ENCODE data around the gene GGACT. TPM values are rescaled to one million over a fixed set of nuclear protein-coding genes. Genes with fewer than 3 reads are reported as not detected.

Gene GGACT
- total RNA-seq: 1 to 10 TPM; 2.4 to 2.9 TPM
- polyA plus RNA-seq (2013, experiment 1 of 2): 5.6 TPM
- 6.3 TPM for polyA plus RNA-seq (2013, experiment 2 of 2)
- 0.66 to 8.4 (median 3.1) reads per million in 172 experiments for total RNA-seq

- H3K4me1 Mint-ChIP-seq (ENCODE audit: low read depth): peaks cover 51% of the 10 kb centered on the region
These were observed at the start of gene GGACT for GRCh38 chr13:100588331-100589177. GGACT (minus strand) TSS chr13:100588789; CDS start chr13:100532591, 56,198 bp downstream.

GRCh38 chr13:100637796-100638195 lies 49.2 kb upstream of the GGACT start:
- TF ChIP-seq CTCF (IDR thresholded peaks at IDR 0.05): no peak
- ATAC-seq (ENCODE audit: poor library complexity): no peak
- Histone ChIP-seq H3K36me3 (ENCODE audit: insufficient read depth, low read length) (peaks cover 48% of the 10 kb centered on the region), H3K27me3 (ENCODE audit: control insufficient read depth in 1 of 2, insufficient read depth in 2 of 2, low read length in 2 of 2) (no peaks in the 10 kb centered on the region), H3K4me3 (ENCODE audit: low read length) (no peak overlapping the region), H3K4me1 (ENCODE audit: insufficient read depth, low read length) (no peaks in the 10 kb centered on the region), H3K9me3 (ENCODE audit: control insufficient read depth in 1 of 2, insufficient read depth in 1 of 2, low read length in 2 of 2) (no peaks in the 10 kb centered on the region), H3K27ac (ENCODE audit: low read depth in 1 of 2, low read length in 2 of 2) (no peak overlapping the region)
- DNase-seq: no peak
- Mint-ChIP-seq H3K4me3 (no peak overlapping the region), H3K36me3 (ENCODE audit: low read depth) (peaks cover 83% of the 10 kb centered on the region), H3K27ac (no peak overlapping the region), H3K4me1 (ENCODE audit: low read depth) (no peaks in the 10 kb centered on the region), H3K27me3 (no peaks in the 10 kb centered on the region), H3K9me3 (no peaks in the 10 kb centered on the region)
- CTCF ChIA-PET: no interaction called here
- intact Hi-C loops (cut with DNase I, micrococcal nuclease): no loop called here
- POLR2A ChIA-PET: interaction anchor here (1.3 kb wide), 1 partner anchor 37 kb away, joined by 4 read pairs; the partner anchor contains the start of gene TMTC4

More at GRCh38 chr13:100588331-100589177, at the start of gene GGACT:
- H3K27ac ChIP-seq (ENCODE audit: low read depth in 1 of 2, low read length in 2 of 2): peak within 1 kb of the TSS; percentile 72 to 79
- peak within 1 kb of the TSS; percentile 67 for H3K4me3 ChIP-seq (ENCODE audit: low read length)
- H3K27ac Mint-ChIP-seq: peak within 1 kb of the TSS; percentile 92
- no peaks in the 10 kb centered on the region for H3K36me3 ChIP-seq (ENCODE audit: insufficient read depth, low read length)
- H3K4me3 Mint-ChIP-seq: peak within 1 kb of the TSS; percentile 90
- ChIA-PET POLR2A (interaction anchor here (0.6 to 2.6 kb wide), 7 partner anchors 10 to 931 kb away, joined by 3 to 22 read pairs (median 3); partner anchors contain the start of gene TMTC4), CTCF (interaction anchor here (0.7 to 6.2 kb wide), 6 partner anchors 15 to 982 kb away, joined by 3 to 57 read pairs (median 4); partner anchors contain the start of genes CLYBL and TMTC4)
- peaks cover 26% of the 10 kb centered on the region for H3K4me1 ChIP-seq (ENCODE audit: insufficient read depth, low read length)
- H3K9me3 Mint-ChIP-seq: no peaks in the 10 kb centered on the region
- intact Hi-C loops (cut with DNase I, micrococcal nuclease): loop anchor here (1.0 to 5.0 kb wide), 4 partner anchors 15 to 981 kb away; partner anchors contain the start of genes CLYBL (in 1 of the 2) and TMTC4 (in 1 of the 2)
- H3K9me3 ChIP-seq (ENCODE audit: control insufficient read depth in 1 of 2, insufficient read depth in 1 of 2, low read length in 2 of 2): no peaks in the 10 kb centered on the region
- peak; percentile 71 for TF ChIP-seq CTCF (IDR thresholded peaks at IDR 0.05)
- DNase-seq: peak; percentile 69 to 92 (median 86)
- no peaks in the 10 kb centered on the region for H3K36me3 Mint-ChIP-seq (ENCODE audit: low read depth)
- H3K27me3 ChIP-seq (ENCODE audit: control insufficient read depth in 1 of 2, insufficient read depth in 2 of 2, low read length in 2 of 2): no peaks in the 10 kb centered on the region
- peak; percentile 92 for ATAC-seq (ENCODE audit: poor library complexity)
- no peaks in the 10 kb centered on the region for H3K27me3 Mint-ChIP-seq

GRCh38 chr13:100637380-100637779 lies 48.8 kb upstream of the GGACT start:
- Histone ChIP-seq H3K4me1 (ENCODE audit: insufficient read depth, low read length) (no peaks in the 10 kb centered on the region), H3K4me3 (ENCODE audit: low read length) (no peak overlapping the region), H3K27ac (ENCODE audit: low read depth in 1 of 2, low read length in 2 of 2) (no peak overlapping the region), H3K36me3 (ENCODE audit: insufficient read depth, low read length) (peaks cover 48% of the 10 kb centered on the region), H3K27me3 (ENCODE audit: control insufficient read depth in 1 of 2, insufficient read depth in 2 of 2, low read length in 2 of 2) (no peaks in the 10 kb centered on the region), H3K9me3 (ENCODE audit: control insufficient read depth in 1 of 2, insufficient read depth in 1 of 2, low read length in 2 of 2) (no peaks in the 10 kb centered on the region)
- intact Hi-C loops (cut with DNase I, micrococcal nuclease): no loop called here
- Mint-ChIP-seq H3K27ac (no peak overlapping the region), H3K27me3 (no peaks in the 10 kb centered on the region), H3K4me1 (ENCODE audit: low read depth) (no peaks in the 10 kb centered on the region), H3K9me3 (no peaks in the 10 kb centered on the region), H3K36me3 (ENCODE audit: low read depth) (peaks cover 88% of the 10 kb centered on the region), H3K4me3 (no peak overlapping the region)
- POLR2A ChIA-PET: interaction anchor here (1.3 kb wide), 1 partner anchor 37 kb away, joined by 4 read pairs; the partner anchor contains the start of gene TMTC4
- no peak for TF ChIP-seq CTCF (IDR thresholded peaks at IDR 0.05)
- no peak for DNase-seq
- ATAC-seq (ENCODE audit: poor library complexity): no peak
- CTCF ChIA-PET: no interaction called here

Measured in CD4-positive, alpha-beta T cell (primary cell).